HAP-1 (cell line): ENCODE data around the gene CAPN5.

Source experiments
- DNase-seq, 2 experiments: peaks; one replicate each; pipeline ENCODE4 v3.0.0-alpha.2; 2016 to 2020; ENCODE audit warnings: low spot score in 2 of 2
- H3K27me3 ChIP-seq: fragments of 250-450 bp; sonication (Bioruptor Pico); 2 replicates; pipeline ENCODE4 v1.5.1; 2020; ENCODE audit warnings: low read depth, mild to moderate bottlenecking, moderate library complexity
- H3K36me3 ChIP-seq: fragments of 250-450 bp; sonication (Bioruptor Pico); replicated peaks from 2 replicates; pipeline ENCODE4 v1.5.1; 2020; ENCODE audit warnings: mild to moderate bottlenecking
- H3K4me1 ChIP-seq: fragments of 250-450 bp; sonication (Bioruptor Pico); 2 replicates; pipeline ENCODE4 v1.5.1; 2020; ENCODE audit warnings: mild to moderate bottlenecking
- H3K4me3 ChIP-seq: fragments of 250-450 bp; sonication (Bioruptor Pico); 2 replicates; pipeline ENCODE4 v1.5.1; 2020; ENCODE audit warnings: mild to moderate bottlenecking, moderate library complexity
- H3K9me3 ChIP-seq: fragments of 250-450 bp; sonication (Bioruptor Pico); 2 replicates; pipeline ENCODE4 v1.5.1; 2020; ENCODE audit warnings: mild to moderate bottlenecking, moderate library complexity
- in situ Hi-C: fragments of 300-500 bp; cut with MboI; formaldehyde crosslinking; loops from 3 replicates; pipeline ENCODE4 v1.14.3; 2020; ENCODE audit warnings: low sequenced_read_pairs, inconsistent platforms, mixed read lengths

The CAPN5 gene

DNA sequence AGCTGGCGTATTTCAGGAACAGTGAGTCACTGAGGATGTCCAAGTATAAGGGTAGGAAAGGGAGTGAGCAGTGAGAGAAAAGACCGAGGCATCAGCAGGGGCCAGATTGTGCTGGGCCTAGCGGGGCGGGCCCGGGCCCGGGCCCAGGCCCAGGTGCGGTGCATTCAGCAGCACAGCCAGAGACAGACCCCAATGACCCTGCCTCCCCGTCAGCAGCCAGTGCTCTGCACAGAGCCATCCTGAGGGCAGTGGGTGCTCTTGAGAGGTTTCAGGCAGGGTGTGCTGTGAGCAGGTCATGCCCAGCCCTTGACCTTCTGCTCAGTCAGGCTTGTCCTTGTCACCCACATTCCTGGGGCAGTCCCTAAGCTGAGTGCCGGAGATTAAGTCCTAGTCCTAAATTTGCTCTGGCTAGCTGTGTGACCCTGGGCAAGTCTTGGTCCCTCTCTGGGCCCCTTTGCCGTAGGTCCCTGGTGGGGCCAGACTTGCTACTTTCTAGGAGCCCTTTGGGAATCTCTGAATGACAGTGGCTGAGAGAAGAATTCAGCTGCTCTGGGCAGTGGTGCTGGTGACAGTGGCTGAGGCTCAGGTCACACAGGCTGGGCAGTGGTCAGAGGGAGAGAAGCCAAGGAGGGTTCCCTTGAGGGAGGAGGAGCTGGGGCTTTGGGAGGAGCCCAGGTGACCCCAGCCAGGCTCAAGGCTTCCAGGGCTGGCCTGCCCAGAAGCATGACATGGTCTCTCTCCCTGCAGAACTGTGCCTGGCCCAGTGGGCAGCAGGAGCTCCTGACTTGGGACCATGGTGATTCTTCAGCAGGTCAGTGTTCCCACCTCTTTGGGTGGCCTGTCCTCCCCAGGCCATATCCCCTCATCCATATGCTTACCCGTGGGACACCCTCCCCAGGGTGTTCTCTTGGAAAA, 63.3 kb downstream of the CAPN5 start:
- Histone ChIP-seq H3K4me3 (no peak overlapping the region), H3K27me3 (no peaks in the 10 kb centered on the region), H3K36me3 (no peaks in the 10 kb centered on the region), H3K4me1 (peaks cover 6% of the 10 kb centered on the region), H3K9me3 (no peaks in the 10 kb centered on the region)
- DNase-seq, result no peak
- in situ Hi-C loops, result loop anchor here (10.0 kb wide), 1 partner anchor 55 kb away; no protein-coding TSS in a partner anchor

DNA sequence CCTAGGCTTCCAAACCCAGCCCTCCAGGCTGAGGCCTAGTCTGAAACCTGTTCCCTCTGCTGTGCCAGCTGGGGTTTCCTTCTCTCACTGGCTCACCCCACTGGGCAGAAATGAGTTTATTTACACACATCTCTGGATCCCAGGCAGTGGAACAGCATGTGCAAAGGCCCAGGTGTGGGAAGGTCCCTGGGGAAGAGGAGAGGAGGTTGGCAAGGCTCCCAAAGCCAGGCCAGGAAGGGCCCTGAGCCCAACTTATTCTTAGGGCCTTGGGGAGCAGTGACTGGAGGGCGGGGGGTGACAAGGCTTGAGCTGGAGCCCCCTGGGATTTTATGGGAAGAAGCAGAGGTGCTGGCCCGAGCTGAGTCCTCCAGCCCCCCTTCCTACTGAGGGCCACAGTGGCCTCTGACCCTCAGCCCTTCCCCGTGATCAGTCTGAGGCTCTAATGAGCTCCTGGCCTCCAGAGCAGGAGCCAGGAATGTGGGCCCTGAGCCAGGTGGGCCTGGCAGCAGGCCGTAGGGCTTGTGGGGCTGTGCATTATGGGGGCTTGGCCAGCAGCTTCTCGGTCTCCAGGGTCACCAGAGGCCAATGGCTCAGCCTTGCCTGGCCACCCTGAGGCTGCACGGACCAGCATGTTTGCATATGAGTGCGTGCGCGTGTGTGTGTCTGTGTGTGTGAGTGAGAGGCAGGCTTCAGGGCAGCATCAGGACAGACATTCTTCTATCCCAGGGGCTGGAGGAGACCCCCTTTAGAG, 64.2 kb downstream of the CAPN5 start:
- H3K4me3 ChIP-seq, result no peak overlapping the region
- in situ Hi-C loops, result loop anchor here (10.0 kb wide), 1 partner anchor 54 kb away; no protein-coding TSS in a partner anchor
- peaks cover 6% of the 10 kb centered on the region for H3K4me1 ChIP-seq
- H3K9me3 ChIP-seq, result no peaks in the 10 kb centered on the region
- no peaks in the 10 kb centered on the region for H3K27me3 ChIP-seq
- no peaks in the 10 kb centered on the region for H3K36me3 ChIP-seq
- DNase-seq, result no peak

DNA sequence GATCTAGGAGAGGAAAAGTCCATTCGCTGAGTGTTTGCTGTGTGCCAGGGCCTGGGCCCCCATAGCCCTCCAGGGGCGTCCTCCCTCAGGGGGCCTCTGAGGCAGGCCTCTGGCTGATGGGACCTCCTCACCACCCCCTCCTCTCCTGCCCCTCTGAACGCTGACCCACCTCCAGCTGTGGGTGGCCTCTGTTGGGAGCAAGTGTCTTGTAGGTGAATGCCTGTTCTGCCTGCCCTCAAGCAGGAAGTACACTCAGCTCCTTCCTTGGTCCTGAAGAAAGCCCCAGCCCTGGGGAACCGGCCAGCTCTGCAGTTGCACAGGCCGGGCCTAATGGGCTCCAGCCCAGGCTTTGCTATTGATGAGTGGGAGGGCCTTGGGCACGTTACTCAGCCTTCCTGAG, 64.8 kb downstream of the CAPN5 start:
- H3K9me3 ChIP-seq, result no peaks in the 10 kb centered on the region
- no peak for DNase-seq
- H3K27me3 ChIP-seq, result no peaks in the 10 kb centered on the region
- in situ Hi-C loops, result loop anchor here (10.0 kb wide), 1 partner anchor 53 kb away; no protein-coding TSS in a partner anchor
- peaks cover 6% of the 10 kb centered on the region for H3K4me1 ChIP-seq
- no peaks in the 10 kb centered on the region for H3K36me3 ChIP-seq
- H3K4me3 ChIP-seq, result no peak overlapping the region

DNA sequence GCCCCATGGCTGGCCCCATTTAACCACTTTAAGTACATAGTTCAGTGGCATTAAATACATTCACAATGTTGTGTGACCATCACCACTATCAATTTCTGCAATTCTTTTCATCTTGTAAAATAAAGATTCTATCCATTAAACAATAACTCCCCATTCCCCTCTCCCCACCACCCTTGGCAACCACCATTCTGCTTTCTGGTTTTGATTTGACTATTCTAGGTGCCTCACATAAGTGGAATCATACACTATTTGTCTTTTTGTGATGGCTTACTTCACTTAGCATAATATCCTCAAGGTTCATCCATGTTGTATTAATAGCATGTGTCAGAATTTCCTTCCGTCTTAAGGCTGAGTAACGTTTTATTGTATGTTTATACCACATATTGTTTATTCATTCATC, 68.3 kb downstream of the CAPN5 start:
- Histone ChIP-seq H3K36me3 (no peaks in the 10 kb centered on the region), H3K9me3 (no peaks in the 10 kb centered on the region), H3K4me1 (no peaks in the 10 kb centered on the region), H3K4me3 (no peak overlapping the region), H3K27me3 (no peaks in the 10 kb centered on the region)
- no peak for DNase-seq
- in situ Hi-C loops, result loop anchor here (10.0 kb wide), 1 partner anchor 50 kb away; no protein-coding TSS in a partner anchor

DNA sequence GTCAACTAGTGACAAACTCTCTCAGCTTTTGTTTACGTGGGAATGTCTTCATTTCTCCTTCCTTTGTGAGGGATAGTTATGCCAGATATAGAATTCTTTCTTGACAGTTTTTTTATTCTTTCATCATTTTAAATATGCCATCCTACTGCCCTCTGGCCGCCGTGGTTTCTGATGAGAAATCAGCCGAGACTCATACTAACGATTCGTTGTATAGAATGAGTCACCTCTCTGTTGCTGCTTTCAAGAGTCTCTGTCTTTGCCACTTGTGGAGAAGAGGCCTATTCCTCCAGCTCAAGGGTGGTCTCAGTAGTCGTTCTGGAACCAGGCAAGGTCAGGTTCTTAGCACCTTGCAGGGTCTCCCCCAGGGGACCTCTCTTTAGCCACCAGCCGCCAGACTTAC, 69.3 kb downstream of the CAPN5 start:
- in situ Hi-C loops, result loop anchor here (10.0 kb wide), 1 partner anchor 49 kb away; no protein-coding TSS in a partner anchor
- Histone ChIP-seq H3K36me3 (no peaks in the 10 kb centered on the region), H3K4me3 (no peak overlapping the region), H3K9me3 (no peaks in the 10 kb centered on the region), H3K27me3 (no peaks in the 10 kb centered on the region), H3K4me1 (no peaks in the 10 kb centered on the region)
- DNase-seq, result no peak

DNA sequence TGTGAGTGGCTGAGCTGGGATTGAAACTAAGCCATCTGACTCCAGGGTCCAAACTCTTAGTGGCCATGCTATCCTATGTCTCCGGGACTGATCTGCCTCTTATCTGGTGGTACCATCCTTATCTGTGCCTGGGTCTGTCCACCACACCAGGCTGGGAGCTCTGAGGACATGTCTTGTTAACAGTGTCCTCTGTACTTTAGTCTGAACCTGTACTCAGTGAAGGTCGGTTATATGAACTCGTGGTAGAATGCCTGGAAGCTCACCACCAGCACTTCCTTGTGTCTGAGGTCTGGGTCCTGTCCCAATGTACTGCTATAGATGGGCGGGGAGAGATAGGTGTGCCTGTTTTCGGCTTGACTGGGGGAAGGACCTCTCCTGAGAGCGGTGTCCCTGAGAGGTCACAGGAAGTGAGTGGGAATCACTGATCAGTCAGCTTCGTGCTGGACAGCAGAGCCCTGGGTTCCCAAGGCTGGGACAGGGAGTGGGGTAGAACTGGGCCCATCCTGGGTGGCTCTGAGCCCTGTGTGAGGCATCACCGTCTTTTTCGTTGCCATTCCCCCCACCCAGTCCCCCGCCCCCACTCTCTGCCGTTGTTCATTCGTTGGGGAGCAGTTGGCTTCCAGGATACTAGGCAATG, 70.1 kb downstream of the CAPN5 start:
- Histone ChIP-seq H3K27me3 (no peaks in the 10 kb centered on the region), H3K4me3 (no peak overlapping the region), H3K36me3 (no peaks in the 10 kb centered on the region), H3K9me3 (no peaks in the 10 kb centered on the region), H3K4me1 (no peaks in the 10 kb centered on the region)
- no peak for DNase-seq
- in situ Hi-C loops, result loop anchor here (10.0 kb wide), 1 partner anchor 48 kb away; no protein-coding TSS in a partner anchor

DNA sequence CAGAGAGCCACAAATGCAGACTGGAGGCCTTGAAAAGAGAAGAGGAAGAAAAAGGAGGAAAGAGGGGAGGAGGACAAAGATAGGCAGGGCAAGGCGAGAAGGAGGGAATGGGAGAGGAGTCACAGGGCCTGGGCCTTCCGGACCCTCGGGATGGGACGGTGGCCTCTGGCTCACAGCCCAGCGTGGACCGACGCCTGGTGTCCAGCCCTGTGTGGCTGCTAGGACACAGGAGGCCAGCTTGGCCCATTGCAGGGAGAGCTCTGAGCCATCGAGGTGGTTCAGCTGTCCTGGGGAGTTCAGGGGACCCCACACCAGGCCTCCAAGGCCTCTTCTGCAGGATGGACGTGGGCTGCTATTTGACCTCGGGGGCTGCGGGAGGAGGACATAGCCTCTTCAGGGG, 70.7 kb downstream of the CAPN5 start:
- Histone ChIP-seq H3K36me3 (no peaks in the 10 kb centered on the region), H3K9me3 (no peaks in the 10 kb centered on the region), H3K4me1 (no peaks in the 10 kb centered on the region), H3K27me3 (no peaks in the 10 kb centered on the region), H3K4me3 (no peak overlapping the region)
- DNase-seq, result no peak
- in situ Hi-C loops, result loop anchor here (10.0 kb wide), 1 partner anchor 47 kb away; no protein-coding TSS in a partner anchor

DNA sequence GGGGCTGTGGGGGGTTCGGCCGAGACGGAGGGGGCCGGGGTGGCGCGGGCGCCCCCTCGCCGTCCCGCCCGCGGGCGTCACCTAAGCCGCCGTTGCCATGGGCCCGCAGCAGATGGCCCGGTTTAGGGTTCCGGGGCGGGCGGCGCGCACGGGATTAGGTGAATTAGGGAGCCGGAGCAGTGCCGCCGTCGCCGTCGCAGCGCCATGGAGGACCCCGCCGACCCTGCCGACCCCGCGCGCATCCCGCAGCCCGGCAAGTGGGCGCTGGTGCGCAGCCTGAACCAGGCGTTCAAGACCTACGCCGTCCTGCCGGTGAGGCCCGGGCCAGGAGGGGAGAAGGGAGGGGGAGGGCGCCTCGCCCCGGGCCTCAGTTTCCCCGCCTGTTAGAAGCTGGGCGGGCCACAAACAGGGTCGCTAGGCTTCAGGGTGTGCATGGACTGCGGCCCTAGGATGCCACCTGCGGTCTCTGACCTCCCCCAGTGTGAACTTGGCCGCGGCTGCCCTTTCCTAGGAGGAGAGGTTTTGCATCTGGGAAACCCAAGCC, 71.4 kb downstream of the CAPN5 start:
- H3K4me1 ChIP-seq, result no peaks in the 10 kb centered on the region
- H3K36me3 ChIP-seq, result no peaks in the 10 kb centered on the region
- DNase-seq, result no peak
- in situ Hi-C loops, result loop anchor here (10.0 kb wide), 1 partner anchor 47 kb away; no protein-coding TSS in a partner anchor
- no peak overlapping the region for H3K4me3 ChIP-seq
- no peaks in the 10 kb centered on the region for H3K27me3 ChIP-seq
- H3K9me3 ChIP-seq, result no peaks in the 10 kb centered on the region

DNA sequence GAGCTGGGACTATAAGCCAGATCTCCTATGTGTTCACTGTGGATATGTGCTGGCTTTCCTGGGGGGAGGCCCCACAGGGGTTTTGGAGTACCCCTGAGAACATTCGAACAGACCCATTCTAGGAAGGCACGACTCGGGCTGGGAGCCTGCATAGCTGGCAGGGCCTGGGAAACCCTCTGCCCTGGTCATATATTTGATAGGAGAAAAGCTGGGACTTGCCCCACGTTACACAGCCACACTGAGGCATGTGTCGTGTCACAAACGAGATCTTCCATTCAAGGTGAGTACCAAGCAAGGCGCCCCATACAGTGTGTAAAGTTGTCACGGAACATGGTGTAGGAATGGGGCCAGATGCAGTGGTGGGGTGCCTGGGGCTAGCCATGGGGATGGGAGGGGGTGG, 72.4 kb downstream of the CAPN5 start:
- in situ Hi-C loops, result loop anchor here (10.0 kb wide), 1 partner anchor 46 kb away; no protein-coding TSS in a partner anchor
- no peaks in the 10 kb centered on the region for H3K27me3 ChIP-seq
- DNase-seq, result no peak
- no peaks in the 10 kb centered on the region for H3K4me1 ChIP-seq
- H3K4me3 ChIP-seq, result no peak overlapping the region
- no peaks in the 10 kb centered on the region for H3K9me3 ChIP-seq
- no peaks in the 10 kb centered on the region for H3K36me3 ChIP-seq

DNA sequence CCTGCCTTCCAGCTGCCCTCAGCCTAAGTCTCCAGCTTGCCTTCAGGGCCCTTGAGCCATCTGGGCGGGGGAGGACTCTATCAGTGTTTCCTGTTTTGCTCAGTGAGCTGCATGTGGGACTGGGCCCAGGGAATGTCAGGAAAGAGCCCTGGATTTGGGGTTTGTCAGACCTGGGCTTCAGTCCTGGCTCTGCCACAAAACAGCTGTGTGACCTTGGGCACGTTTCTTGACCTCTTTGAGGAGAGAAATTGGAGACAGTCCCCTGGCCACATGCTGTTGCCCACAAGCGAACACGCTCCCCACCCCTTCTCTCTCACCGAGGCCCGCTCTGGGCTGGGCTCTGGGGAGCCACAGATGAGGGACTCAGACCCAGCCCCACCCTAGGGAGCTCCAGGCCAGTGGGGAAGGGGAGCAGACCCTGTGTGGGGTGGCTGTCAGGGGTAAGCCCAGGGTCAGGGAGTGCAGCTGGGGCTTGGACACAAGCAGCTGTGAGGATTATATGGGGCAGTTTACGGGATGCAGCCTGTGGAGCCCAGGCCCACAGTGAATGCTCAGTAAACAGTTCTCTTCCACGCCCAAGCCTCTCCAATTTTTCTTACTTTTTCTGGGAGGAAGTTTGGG, 73.6 kb downstream of the CAPN5 start:
- in situ Hi-C loops, result no loop called here
- no peaks in the 10 kb centered on the region for H3K27me3 ChIP-seq
- H3K9me3 ChIP-seq, result no peaks in the 10 kb centered on the region
- no peaks in the 10 kb centered on the region for H3K36me3 ChIP-seq
- no peaks in the 10 kb centered on the region for H3K4me1 ChIP-seq
- DNase-seq, result no peak
- H3K4me3 ChIP-seq, result no peak overlapping the region

DNA sequence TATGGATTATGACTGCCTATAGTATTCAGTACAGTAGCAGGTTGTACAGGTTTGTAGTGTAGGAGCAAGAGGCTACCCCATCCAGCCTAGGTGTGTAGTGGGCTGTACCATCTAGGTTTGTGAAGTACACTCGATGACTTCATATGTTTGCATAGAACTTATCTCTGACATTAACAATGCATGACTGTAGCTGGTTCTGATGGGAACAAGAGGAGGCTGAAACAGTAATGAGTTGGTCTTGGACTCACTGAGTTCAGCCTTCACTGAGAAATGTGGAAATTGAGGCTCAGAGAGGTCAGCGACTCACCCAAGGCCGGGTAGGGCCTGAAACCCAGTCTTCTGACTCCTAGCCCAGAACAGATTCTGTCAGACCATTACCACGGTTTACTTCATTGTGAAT, 74.3 kb downstream of the CAPN5 start:
- in situ Hi-C loops, result no loop called here

DNA sequence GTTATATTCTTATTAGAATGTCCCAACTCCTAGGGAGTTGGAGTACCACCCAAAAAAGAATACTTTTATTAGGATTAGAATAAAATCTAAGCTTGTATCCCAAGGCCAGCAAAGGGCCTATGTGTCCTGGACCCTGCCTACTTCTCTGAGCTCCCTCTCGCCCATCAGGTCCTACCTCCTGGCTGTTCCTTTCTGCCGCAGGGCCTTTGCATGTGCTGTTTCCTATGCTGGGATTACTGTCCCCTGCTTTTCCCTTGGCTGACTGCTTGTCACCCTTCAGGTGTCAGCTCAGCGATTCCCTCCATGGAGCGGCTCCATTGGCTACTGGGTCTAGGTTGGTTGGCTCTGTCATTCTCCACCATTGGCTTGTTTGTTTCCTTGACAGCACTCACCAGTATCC, 74.7 kb downstream of the CAPN5 start:
- Histone ChIP-seq H3K27me3 (no peaks in the 10 kb centered on the region), H3K36me3 (no peaks in the 10 kb centered on the region), H3K9me3 (no peaks in the 10 kb centered on the region), H3K4me1 (no peaks in the 10 kb centered on the region), H3K4me3 (no peak overlapping the region)
- in situ Hi-C loops, result no loop called here
- DNase-seq, result no peak

More for the DNA sequence above, 74.3 kb downstream of the CAPN5 start:
- no peaks in the 10 kb centered on the region for H3K9me3 ChIP-seq
- H3K4me3 ChIP-seq, result no peak overlapping the region
- no peaks in the 10 kb centered on the region for H3K4me1 ChIP-seq
- no peak for DNase-seq
- H3K36me3 ChIP-seq, result no peaks in the 10 kb centered on the region
- no peaks in the 10 kb centered on the region for H3K27me3 ChIP-seq
